ENCODE data around the gene TCEA3. TPM values are rescaled to one million over a fixed set of nuclear protein-coding genes. Genes with fewer than 3 reads are reported as not detected.

Gene TCEA3
- polyA plus RNA-seq, 3 donors, result 0.26 to 0.52 TPM; not detected in 1

- WGBS (ENCODE audit: insufficient coverage), result 16% methylated on average over 17 of the region's 19 CpGs
- H3K27ac ChIP-seq (ENCODE audit: low read depth in 1 of 2, low read length in 2 of 2), result peak overlapping the region in 1 of 2 donors; percentile 49
- intact Hi-C loops (cut with micrococcal nuclease), result loop anchor here in 1 of 2 donors (5.0 kb wide), 1 partner anchor 62 kb away; the partner anchor contains the start of gene HNRNPR
- no peak overlapping the region for H3K9ac ChIP-seq (ENCODE audit: insufficient read depth, low read length, poor library complexity, severe bottlenecking)
- no peaks in the 10 kb centered on the region for H3K27me3 ChIP-seq (ENCODE audit: control insufficient read depth in 2 of 2, insufficient read depth in 2 of 2, low read length in 2 of 2)
- peak overlapping the region in 3 of 7 donors; percentile 22 to 49 (median 23) for H3K27ac Mint-ChIP-seq
- peak overlapping the region in 1 of 2 donors; percentile 59 for H3K4me3 Mint-ChIP-seq
- DNase-seq, result peak; percentile 63 to 76 (median 68)
- no peaks in the 10 kb centered on the region for H3K9me3 ChIP-seq (replicated peaks in 1 of 2; ENCODE audit: control insufficient read depth in 1 of 2, insufficient read depth in 1 of 2, low read length in 2 of 2)
- H3K4me3 ChIP-seq (replicated peaks in 1 of 3; ENCODE audit: low read depth in 2 of 3, low read length in 3 of 3), result peak overlapping the region in 1 of 3 experiments; percentile 46
- H3K36me3 ChIP-seq (replicated peaks in 1 of 2; ENCODE audit: control insufficient read depth in 1 of 2, insufficient read depth in 2 of 2, low read length in 2 of 2), result no peaks in the 10 kb centered on the region
- H3K27me3 Mint-ChIP-seq (ENCODE audit: low read depth in 3 of 3), result peaks cover 0 to 1% (median 0%) of the 10 kb centered on the region in 3 donors
- H3K9me3 Mint-ChIP-seq, result no peaks in the 10 kb centered on the region
- peak overlapping the region; percentile 51 for H2AFZ ChIP-seq (ENCODE audit: insufficient read depth, low read depth, low read length, poor library complexity, severe bottlenecking)
- TF ChIP-seq, protein P1, sequence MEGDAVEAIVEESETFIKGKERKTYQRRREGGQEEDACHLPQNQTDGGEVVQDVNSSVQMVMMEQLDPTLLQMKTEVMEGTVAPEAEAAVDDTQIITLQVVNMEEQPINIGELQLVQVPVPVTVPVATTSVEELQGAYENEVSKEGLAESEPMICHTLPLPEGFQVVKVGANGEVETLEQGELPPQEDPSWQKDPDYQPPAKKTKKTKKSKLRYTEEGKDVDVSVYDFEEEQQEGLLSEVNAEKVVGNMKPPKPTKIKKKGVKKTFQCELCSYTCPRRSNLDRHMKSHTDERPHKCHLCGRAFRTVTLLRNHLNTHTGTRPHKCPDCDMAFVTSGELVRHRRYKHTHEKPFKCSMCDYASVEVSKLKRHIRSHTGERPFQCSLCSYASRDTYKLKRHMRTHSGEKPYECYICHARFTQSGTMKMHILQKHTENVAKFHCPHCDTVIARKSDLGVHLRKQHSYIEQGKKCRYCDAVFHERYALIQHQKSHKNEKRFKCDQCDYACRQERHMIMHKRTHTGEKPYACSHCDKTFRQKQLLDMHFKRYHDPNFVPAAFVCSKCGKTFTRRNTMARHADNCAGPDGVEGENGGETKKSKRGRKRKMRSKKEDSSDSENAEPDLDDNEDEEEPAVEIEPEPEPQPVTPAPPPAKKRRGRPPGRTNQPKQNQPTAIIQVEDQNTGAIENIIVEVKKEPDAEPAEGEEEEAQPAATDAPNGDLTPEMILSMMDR (IDR thresholded peaks at IDR 0.05), result peak; percentile 94
- peak overlapping the region; percentile 47 for H3K4me2 ChIP-seq (replicated peaks; ENCODE audit: extremely low read depth, low read length, poor library complexity, severe bottlenecking)
- peaks cover 43% of the 10 kb centered on the region for H3K4me1 Mint-ChIP-seq
- peaks cover 32 to 38% of the 10 kb centered on the region in 2 donors for H3K4me1 ChIP-seq (ENCODE audit: control insufficient read depth in 1 of 2, insufficient read depth in 2 of 2, low read length in 2 of 2)
- H4K20me1 ChIP-seq (ENCODE audit: insufficient read depth, low read length), result no peaks in the 10 kb centered on the region
- H3K36me3 Mint-ChIP-seq, result no peaks in the 10 kb centered on the region
- H3K79me2 ChIP-seq (ENCODE audit: insufficient read depth, low read length), result no peaks in the 10 kb centered on the region
Observed at GRCh38 chr1:23403735-23404486, 20.6 kb downstream of the TCEA3 start.

DNA sequence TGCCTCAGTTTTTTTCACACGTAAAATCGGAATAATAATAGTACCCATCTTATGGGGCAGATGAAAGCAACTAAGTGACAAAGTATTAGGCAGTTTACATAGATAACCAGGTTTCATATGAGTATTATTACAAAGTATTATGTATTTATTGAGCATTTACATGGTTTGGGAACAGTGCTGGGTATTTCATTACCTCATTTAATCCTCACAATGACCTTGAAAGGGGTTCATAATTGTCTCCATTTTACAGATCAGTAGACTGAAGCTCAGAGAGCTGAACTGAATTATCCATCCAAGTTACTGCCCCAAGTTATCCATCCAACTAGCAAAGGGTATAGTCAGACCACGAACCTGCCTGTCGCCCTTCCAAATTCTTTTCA is 21.2 kb downstream of the TCEA3 start:
- Mint-ChIP-seq H3K36me3 (no peaks in the 10 kb centered on the region), H3K4me1 (peaks cover 43% of the 10 kb centered on the region), H3K27ac (peak overlapping the region in 4 of 7 donors; percentile 60 to 93 (median 82)), H3K9me3 (no peaks in the 10 kb centered on the region), H3K4me3 (peak overlapping the region in 1 of 2 donors; percentile 59), H3K27me3 (ENCODE audit: low read depth in 3 of 3) (peaks cover 0 to 1% (median 0%) of the 10 kb centered on the region in 3 donors)
- DNase-seq, result no peak
- Histone ChIP-seq H3K4me3 (replicated peaks in 1 of 3; ENCODE audit: low read depth in 2 of 3, low read length in 3 of 3) (peak overlapping the region in 1 of 3 experiments; percentile 46), H3K9ac (ENCODE audit: insufficient read depth, low read length, poor library complexity, severe bottlenecking) (no peak overlapping the region), H2AFZ (ENCODE audit: insufficient read depth, low read depth, low read length, poor library complexity, severe bottlenecking) (peak overlapping the region; percentile 51), H3K9me3 (replicated peaks in 1 of 2; ENCODE audit: control insufficient read depth in 1 of 2, insufficient read depth in 1 of 2, low read length in 2 of 2) (no peaks in the 10 kb centered on the region), H3K36me3 (replicated peaks in 1 of 2; ENCODE audit: control insufficient read depth in 1 of 2, insufficient read depth in 2 of 2, low read length in 2 of 2) (no peaks in the 10 kb centered on the region), H3K27ac (ENCODE audit: low read depth in 1 of 2, low read length in 2 of 2) (peak overlapping the region in 1 of 2 donors; percentile 82), H4K20me1 (ENCODE audit: insufficient read depth, low read length) (no peaks in the 10 kb centered on the region), H3K4me2 (replicated peaks; ENCODE audit: extremely low read depth, low read length, poor library complexity, severe bottlenecking) (peak overlapping the region; percentile 55), H3K4me1 (ENCODE audit: control insufficient read depth in 1 of 2, insufficient read depth in 2 of 2, low read length in 2 of 2) (peaks cover 32 to 38% of the 10 kb centered on the region in 2 donors), H3K27me3 (ENCODE audit: control insufficient read depth in 2 of 2, insufficient read depth in 2 of 2, low read length in 2 of 2) (no peaks in the 10 kb centered on the region), H3K79me2 (ENCODE audit: insufficient read depth, low read length) (no peaks in the 10 kb centered on the region)
- TF ChIP-seq, protein P1 (IDR thresholded peaks at IDR 0.05), result no peak
- intact Hi-C loops (cut with micrococcal nuclease), result loop anchor here in 1 of 2 donors (5.0 kb wide), 1 partner anchor 61 kb away; the partner anchor contains the start of gene HNRNPR
- WGBS (ENCODE audit: insufficient coverage), result 100% methylated on average over 1 of the region's 4 CpGs

Measured in CD14-positive monocyte (primary cell).